Measurements from ENCODE around the gene TBX21.

GRCh38 chr17:47728214-47728877 is 4.7 kb upstream of the TBX21 start:
- TF ChIP-seq CTCF (IDR thresholded peaks at IDR 0.05) (no peak), POLR2AphosphoS5 (IDR thresholded peaks at IDR 0.05) (no peak)

Measured in suprapubic skin (tissue), 3 donors.